OCI-LY1 (cell line): ENCODE results near the gene ZNF699.

Source experiments
- H2AFZ ChIP-seq: fragments of 200-600 bp; sonication (generic), shearing (Covaris generic); 2 replicates; pipeline ENCODE4 v1.6.0; 2014; ENCODE audit warnings: antibody characterized with exemption, mild to moderate bottlenecking, low read length
- H3F3A ChIP-seq: fragments of 200-600 bp; sonication (generic), shearing (Covaris generic); 2 replicates; pipeline ENCODE4 v1.6.0; 2014; ENCODE audit warnings: mild to moderate bottlenecking, antibody characterized with exemption, low read length, moderate library complexity; ENCODE audit not compliant: insufficient read depth
- H3K27ac ChIP-seq: fragments of 200-600 bp; sonication (generic); 2 replicates; pipeline ENCODE4 v1.5.1; 2014; ENCODE audit warnings: low read length, mixed run types, mild to moderate bottlenecking, low read depth; ENCODE audit not compliant: poor library complexity, severe bottlenecking
- H3K27me3 ChIP-seq: fragments of 200-600 bp; sonication (generic); 2 replicates; pipeline ENCODE4 v1.6.0; 2014; ENCODE audit warnings: antibody characterized with exemption, mild to moderate bottlenecking, low read length, moderate library complexity; ENCODE audit not compliant: insufficient read depth
- H3K36me3 ChIP-seq: fragments of 200-600 bp; sonication (generic); 2 replicates; pipeline ENCODE4 v1.6.1; 2014; ENCODE audit warnings: mild to moderate bottlenecking, antibody characterized with exemption, low read length, moderate library complexity, mixed read lengths; ENCODE audit not compliant: insufficient read depth
- H3K4me1 ChIP-seq: fragments of 200-600 bp; sonication (generic); 2 replicates; pipeline ENCODE4 v1.5.1; 2014; ENCODE audit warnings: mild to moderate bottlenecking, low read length, moderate library complexity; ENCODE audit not compliant: insufficient read depth, severe bottlenecking
- H3K4me2 ChIP-seq: fragments of 200-600 bp; sonication (generic), shearing (Covaris generic); 2 replicates; pipeline ENCODE4 v1.6.1; 2014; ENCODE audit warnings: low read length
- H3K4me3 ChIP-seq: fragments of 200-600 bp; sonication (generic); 2 replicates; pipeline ENCODE4 v1.5.1; 2014; ENCODE audit warnings: low read length, low read depth, mild to moderate bottlenecking, mixed read lengths; ENCODE audit not compliant: poor library complexity, severe bottlenecking
- H3K79me2 ChIP-seq: fragments of 200-600 bp; shearing (Covaris generic); 2 replicates; pipeline ENCODE4 v1.6.1; 2016; ENCODE audit warnings: mixed run types, low read length, mixed read lengths; ENCODE audit not compliant: insufficient read depth
- H3K9ac ChIP-seq: fragments of 200-600 bp; sonication (generic), shearing (Covaris generic); 2 replicates; pipeline ENCODE4 v1.6.1; 2014; ENCODE audit warnings: mild to moderate bottlenecking, low read length, mixed read lengths
- H3K9me2 ChIP-seq: fragments of 200-600 bp; sonication (generic), shearing (Covaris generic); 2 replicates; pipeline ENCODE4 v1.6.1; 2014; ENCODE audit warnings: low read depth, mild to moderate bottlenecking, low read length, mixed read lengths
- H3K9me3 ChIP-seq: fragments of 200-600 bp; shearing (Covaris generic); 2 replicates; pipeline ENCODE4 v1.6.1; 2014; ENCODE audit warnings: low read length, mixed read lengths
- H4K20me1 ChIP-seq: fragments of 200-600 bp; sonication (generic), shearing (Covaris generic); 2 replicates; pipeline ENCODE4 v1.6.0; 2016; ENCODE audit warnings: mild to moderate bottlenecking, low read length; ENCODE audit not compliant: insufficient read depth
- EZH2 ChIP-seq: fragments of 200-600 bp; sonication (generic), shearing (Covaris generic); IDR thresholded peaks from 2 replicates; pipeline ENCODE4 v1.8.0; 2017; ENCODE audit warnings: borderline replicate concordance, mixed run types, mild to moderate bottlenecking, antibody characterized with exemption, low read length, moderate library complexity, mixed read lengths
- TF ChIP-seq, protein P1 (sequence below): fragments of 200-600 bp; sonication (generic), shearing (Covaris generic); IDR thresholded peaks from 2 replicates; pipeline ENCODE4 v1.5.1; 2017; ENCODE audit warnings: mild to moderate bottlenecking, antibody characterized with exemption, low read length, moderate library complexity, mixed read lengths

ZNF699 gene

DNA sequence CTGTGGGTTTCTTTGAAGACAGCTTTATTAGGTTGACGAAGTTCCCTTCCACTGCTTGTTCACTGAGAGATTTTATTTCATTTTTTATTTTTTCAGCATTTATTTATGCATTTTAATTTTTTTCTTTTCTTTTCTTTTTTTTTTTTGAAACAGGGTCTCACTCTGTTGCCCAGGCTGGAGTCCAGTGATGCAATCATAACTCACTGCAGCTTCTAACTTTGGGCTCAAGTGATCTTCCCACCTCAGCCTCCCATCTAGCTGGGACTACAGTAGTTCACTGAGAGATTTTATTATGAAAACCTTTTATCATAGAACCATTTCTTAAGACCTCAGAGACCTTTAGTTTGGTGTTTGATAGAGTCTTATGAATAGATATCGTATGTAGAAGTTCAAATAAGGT is 42.9 kb upstream of the ZNF699 start:
- H2AFZ ChIP-seq = no peak overlapping the region
- H3F3A ChIP-seq = no peaks in the 10 kb centered on the region
- H3K4me1 ChIP-seq = no peaks in the 10 kb centered on the region
- H3K9me2 ChIP-seq = no peaks in the 10 kb centered on the region
- no peak overlapping the region for H3K27ac ChIP-seq
- H3K36me3 ChIP-seq = no peaks in the 10 kb centered on the region
- no peak overlapping the region for H3K9ac ChIP-seq
- no peaks in the 10 kb centered on the region for H3K27me3 ChIP-seq
- H3K4me2 ChIP-seq = no peak overlapping the region
- no peaks in the 10 kb centered on the region for H4K20me1 ChIP-seq
- H3K79me2 ChIP-seq = no peaks in the 10 kb centered on the region
- no peak overlapping the region for H3K4me3 ChIP-seq
- H3K9me3 ChIP-seq = 0 out of 2 replicates have a peak, but pooled peaks cover 4% of the 10 kb centered on the region
- TF ChIP-seq, protein P1, sequence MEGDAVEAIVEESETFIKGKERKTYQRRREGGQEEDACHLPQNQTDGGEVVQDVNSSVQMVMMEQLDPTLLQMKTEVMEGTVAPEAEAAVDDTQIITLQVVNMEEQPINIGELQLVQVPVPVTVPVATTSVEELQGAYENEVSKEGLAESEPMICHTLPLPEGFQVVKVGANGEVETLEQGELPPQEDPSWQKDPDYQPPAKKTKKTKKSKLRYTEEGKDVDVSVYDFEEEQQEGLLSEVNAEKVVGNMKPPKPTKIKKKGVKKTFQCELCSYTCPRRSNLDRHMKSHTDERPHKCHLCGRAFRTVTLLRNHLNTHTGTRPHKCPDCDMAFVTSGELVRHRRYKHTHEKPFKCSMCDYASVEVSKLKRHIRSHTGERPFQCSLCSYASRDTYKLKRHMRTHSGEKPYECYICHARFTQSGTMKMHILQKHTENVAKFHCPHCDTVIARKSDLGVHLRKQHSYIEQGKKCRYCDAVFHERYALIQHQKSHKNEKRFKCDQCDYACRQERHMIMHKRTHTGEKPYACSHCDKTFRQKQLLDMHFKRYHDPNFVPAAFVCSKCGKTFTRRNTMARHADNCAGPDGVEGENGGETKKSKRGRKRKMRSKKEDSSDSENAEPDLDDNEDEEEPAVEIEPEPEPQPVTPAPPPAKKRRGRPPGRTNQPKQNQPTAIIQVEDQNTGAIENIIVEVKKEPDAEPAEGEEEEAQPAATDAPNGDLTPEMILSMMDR = no peak
- TF ChIP-seq EZH2 = no peak

- Histone ChIP-seq H3K27ac (no peak overlapping the region), H3K9ac (no peak overlapping the region), H3K36me3 (no peaks in the 10 kb centered on the region; the same call in 1 of the 2 replicates), H3K9me2 (no peaks in the 10 kb centered on the region), H3K4me2 (no peak overlapping the region), H3F3A (no peaks in the 10 kb centered on the region), H3K79me2 (no peaks in the 10 kb centered on the region), H4K20me1 (no peaks in the 10 kb centered on the region), H3K4me1 (no peaks in the 10 kb centered on the region), H2AFZ (no peak overlapping the region), H3K4me3 (no peak overlapping the region), H3K27me3 (no peaks in the 10 kb centered on the region), H3K9me3 (peaks cover 16% of the 10 kb centered on the region)
- TF ChIP-seq, protein P1 = no peak
- no peak for TF ChIP-seq EZH2
Observed at GRCh38 chr19:9348671-9349070, 39.0 kb upstream of the ZNF699 start.

GRCh38 chr19:9348253-9348652 is 38.6 kb upstream of the ZNF699 start:
- H3K27me3 ChIP-seq = no peaks in the 10 kb centered on the region
- no peaks in the 10 kb centered on the region for H3K9me2 ChIP-seq
- no peak overlapping the region for H3K9ac ChIP-seq
- H3K27ac ChIP-seq = no peak overlapping the region
- H3K4me3 ChIP-seq = no peak overlapping the region
- H3K4me1 ChIP-seq = no peaks in the 10 kb centered on the region
- H3K4me2 ChIP-seq = no peak overlapping the region
- no peaks in the 10 kb centered on the region for H3F3A ChIP-seq
- no peak overlapping the region for H2AFZ ChIP-seq
- TF ChIP-seq, protein P1 = no peak
- no peak for TF ChIP-seq EZH2
- H3K79me2 ChIP-seq = no peaks in the 10 kb centered on the region
- H3K36me3 ChIP-seq = no peaks in the 10 kb centered on the region; the same call in 1 of the 2 replicates
- peaks cover 19% of the 10 kb centered on the region for H3K9me3 ChIP-seq
- H4K20me1 ChIP-seq = no peaks in the 10 kb centered on the region
